ENCODE results near the gene PLEKHH1. TPM values are rescaled to one million over a fixed set of nuclear protein-coding genes. Genes with fewer than 3 reads are reported as not detected.
"Not testable (repeated sequence)": the region's sequence is repeated elsewhere in the genome, so short reads cannot be mapped to it uniquely, and the experiment has no call there.

Gene PLEKHH1
- total and polyA plus RNA-seq, 2 experiments from 2014 or later: 14.7 to 33.9 TPM

- H3K27me3 Mint-ChIP-seq (ENCODE audit: insufficient read depth, low read depth, poor library complexity): peaks cover 68% of the 10 kb centered on the region
- H3K36me3 ChIP-seq (ENCODE audit: insufficient read depth); DNase-seq (ENCODE audit: low spot score); H3K9me3 Mint-ChIP-seq; H3K4me1 Mint-ChIP-seq; H3K9me2 ChIP-seq (ENCODE audit: insufficient read depth); H2AFZ ChIP-seq; H4K20me1 ChIP-seq (replicated peaks; ENCODE audit: insufficient read depth); H3K36me3 Mint-ChIP-seq (ENCODE audit: low read depth); H3K79me2 ChIP-seq (replicated peaks; ENCODE audit: insufficient read depth); H3F3A ChIP-seq (replicated peaks; ENCODE audit: low read depth); H3K4me1 ChIP-seq (ENCODE audit: insufficient read depth); H3K27ac ChIP-seq (ENCODE audit: low read depth); ATAC-seq: not testable (repeated sequence)
- H3K4me3 Mint-ChIP-seq: peak overlapping the region; percentile 89
- Histone ChIP-seq H3K4me2 (peak overlapping the region; percentile 75), H3K27me3 (ENCODE audit: insufficient read depth) (peaks cover 66% of the 10 kb centered on the region), H3K4me3 (peak overlapping the region; percentile 63)
- 0 out of 2 replicates have a peak overlapping the region, but pooled peaks have one; percentile 67 for H3K27ac Mint-ChIP-seq
Measured at GRCh38 chr14:67600562-67600974, 67.5 kb downstream of the PLEKHH1 start.

GRCh38 chr14:67602076-67602475 lies 69.0 kb downstream of the PLEKHH1 start:
- no peaks in the 10 kb centered on the region for H3K9me3 Mint-ChIP-seq
- Histone ChIP-seq H4K20me1 (replicated peaks; ENCODE audit: insufficient read depth) (no peaks in the 10 kb centered on the region), H3K36me3 (ENCODE audit: insufficient read depth) (no peaks in the 10 kb centered on the region), H3K4me2 (no peak overlapping the region), H3K9me2 (ENCODE audit: insufficient read depth) (no peaks in the 10 kb centered on the region), H3K27me3 (ENCODE audit: insufficient read depth) (peaks cover 81% of the 10 kb centered on the region), H2AFZ (no peak overlapping the region), H3K79me2 (replicated peaks; ENCODE audit: insufficient read depth) (no peaks in the 10 kb centered on the region), H3F3A (replicated peaks; ENCODE audit: low read depth) (0 out of 2 replicates have a peak, but pooled peaks cover 7% of the 10 kb centered on the region), H3K4me1 (ENCODE audit: insufficient read depth) (peaks cover 4% of the 10 kb centered on the region), H3K4me3 (no peak overlapping the region), H3K27ac (ENCODE audit: low read depth) (no peak overlapping the region)
- H3K27ac Mint-ChIP-seq: no peak overlapping the region
- peaks cover 82% of the 10 kb centered on the region for H3K27me3 Mint-ChIP-seq (ENCODE audit: insufficient read depth, low read depth, poor library complexity)
- no peak overlapping the region for H3K4me3 Mint-ChIP-seq
- ATAC-seq (no peak), DNase-seq (ENCODE audit: low spot score) (peak; percentile 24)
- H3K4me1 Mint-ChIP-seq: peaks cover 3% of the 10 kb centered on the region; the same call in 2 of the 3 replicates
- H3K36me3 Mint-ChIP-seq (ENCODE audit: low read depth): no peaks in the 10 kb centered on the region
- TF ChIP-seq EZH2phosphoT487 (IDR thresholded peaks at IDR 0.05; ENCODE audit: unreplicated experiment) (no peak), ZNF462 (CRISPR knock-in tag; IDR thresholded peaks at IDR 0.05) (no peak), CREB1 (CRISPR knock-in tag; IDR thresholded peaks at IDR 0.05; ENCODE audit: low read depth) (no peak), EZH2 (IDR thresholded peaks at IDR 0.05; ENCODE audit: low read depth, unreplicated experiment) (no peak), STAT1 (IDR thresholded peaks at IDR 0.05; ENCODE audit: unreplicated experiment) (no peak), CTCF (conservative IDR thresholded peaks at IDR 0.05; ENCODE audit: low read depth in 2 of 2) (no peak), ZNF331 (CRISPR knock-in tag; IDR thresholded peaks at IDR 0.05; ENCODE audit: low read depth) (no peak), ETS1 (IDR thresholded peaks at IDR 0.05) (no peak), JUNB (IDR thresholded peaks at IDR 0.05; ENCODE audit: unreplicated experiment) (no peak), POLR2AphosphoS5 (IDR thresholded peaks at IDR 0.05; ENCODE audit: low read depth) (no peak), NANOG (IDR thresholded peaks at IDR 0.05; ENCODE audit: borderline replicate concordance) (no peak), ZNF114 (CRISPR knock-in tag; IDR thresholded peaks at IDR 0.05) (no peak)

Data from GM23338 (cell line).